Panc1 (cell line): ENCODE results near the gene GUCY2C. TPM values are rescaled to one million over a fixed set of nuclear protein-coding genes. Genes with fewer than 3 reads are reported as not detected.

Experiments
- ATAC-seq: fragments of 200-7000 bp; cut with Tn5 transposase; 2 replicates; pipeline ENCODE4 v1.9.1; 2020; ENCODE audit warnings: mild to moderate bottlenecking, moderate library complexity
- BruUV-seq: library from RNA; stranded (reverse); fragments of 400-500 nt; replicated peaks from 2 replicates; lab custom pipeline; 2021; lab: Mats Ljungman, UMichigan
- CTCF ChIA-PET: fragments of 300-600 bp; sonication (Branson Sonifier 250); formaldehyde crosslinking; loops from one replicate; lab custom pipeline; 2022; ENCODE audit warnings: antibody characterized with exemption; lab: Charles Lee
- POLR2A ChIA-PET: fragments of 300-600 bp; sonication (Branson Sonifier 250); formaldehyde crosslinking; loops from one replicate; lab custom pipeline; 2022; ENCODE audit warnings: antibody characterized with exemption; lab: Charles Lee
- DNase-seq: peaks from one replicate; pipeline ENCODE4 v3.0.0-alpha.2; 2010; ENCODE audit warnings: low read depth, low spot score
- H3K27ac ChIP-seq: 2 replicates; pipeline ENCODE4 v1.5.1; 2011; ENCODE audit warnings: mild to moderate bottlenecking, low read length, inconsistent platforms
- H3K27me3 ChIP-seq: fragments of 200-500 bp; sonication (Bioruptor generic); 2 replicates; pipeline ENCODE4 v1.6.0; 2014; ENCODE audit warnings: low read length, inconsistent platforms; ENCODE audit not compliant: control insufficient read depth, insufficient read depth
- H3K36me3 ChIP-seq: fragments of 200-500 bp; sonication (Bioruptor generic); 2 replicates; pipeline ENCODE4 v1.5.1; 2014; ENCODE audit warnings: inconsistent platforms, mild to moderate bottlenecking, low read length, moderate library complexity; ENCODE audit not compliant: control insufficient read depth, insufficient read depth
- H3K4me1 ChIP-seq: 2 replicates; pipeline ENCODE4 v1.5.1; 2011; ENCODE audit warnings: inconsistent platforms, mild to moderate bottlenecking, low read length, moderate library complexity; ENCODE audit not compliant: control insufficient read depth, insufficient read depth
- H3K4me3 ChIP-seq, 2 experiments: 2 replicates each; pipeline ENCODE4 v1.5.1; 2011 to 2012; ENCODE audit warnings: low read depth in 2 of 2, low read length in 2 of 2, mild to moderate bottlenecking in 2 of 2, inconsistent platforms in 1 of 2, moderate library complexity in 1 of 2
- H3K9me3 ChIP-seq: fragments of 200-500 bp; sonication (Bioruptor generic); 2 replicates; pipeline ENCODE4 v1.5.1; 2014; ENCODE audit warnings: low read depth, mild to moderate bottlenecking, inconsistent platforms, low read length, moderate library complexity; ENCODE audit not compliant: control insufficient read depth, insufficient read depth
- CTCF ChIP-seq: fragments of 450-650 bp; IDR thresholded peaks from 2 replicates; pipeline ENCODE4 v1.5.1; 2017; ENCODE audit warnings: mild to moderate bottlenecking
- POLR2AphosphoS5 ChIP-seq: IDR thresholded peaks from 2 replicates; pipeline ENCODE4 v1.6.1; 2012; ENCODE audit warnings: mild to moderate bottlenecking, low read depth, low read length, moderate library complexity
- REST ChIP-seq, 2 experiments: IDR thresholded peaks; 2 replicates each; pipeline ENCODE4 v1.6.1; 2011 to 2012; ENCODE audit warnings: low read depth in 2 of 2, control low read depth in 1 of 2, low read length in 1 of 2, mild to moderate bottlenecking in 1 of 2, moderate library complexity in 1 of 2; ENCODE audit not compliant: insufficient read depth in 1 of 2
- SIN3A ChIP-seq: IDR thresholded peaks from 2 replicates; pipeline ENCODE4 v1.6.1; 2012; ENCODE audit warnings: low read depth, mild to moderate bottlenecking, low read length, moderate library complexity, borderline replicate concordance; ENCODE audit not compliant: insufficient read depth
- TCF7L2 ChIP-seq: IDR thresholded peaks from 2 replicates; pipeline ENCODE4 v1.6.1; 2011; ENCODE audit warnings: mild to moderate bottlenecking, low read depth, low read length, inconsistent platforms
- in situ Hi-C: cut with HindIII; loops from 2 replicates; pipeline ENCODE4 v1.10.0; 2016; ENCODE audit warnings: low sequenced_read_pairs, low pct_unique_long_range_greater_than_20kb
- intact Hi-C: fragments of 100-400 bp; cut with micrococcal nuclease; formaldehyde crosslinking; loops from one replicate; pipeline ENCODE4 v1.10.0; 2022; ENCODE audit not compliant: unreplicated experiment
- total RNA-seq: library from RNA; stranded (reverse); gene quantifications from one replicate; pipeline ENCODE4 v1.2.1, GENCODE V29; 2021; ENCODE audit not compliant: unreplicated experiment

The GUCY2C gene
- total RNA-seq, 1 experiment from 2014 or later: 0.13 TPM

GRCh38 chr12:14731821-14732220 lies 35.4 kb upstream of the GUCY2C start:
- ChIA-PET POLR2A (no interaction called here), CTCF (no interaction called here)
- ATAC-seq: no peak
- Histone ChIP-seq H3K9me3 (no peaks in the 10 kb centered on the region), H3K4me1 (no peaks in the 10 kb centered on the region), H3K27me3 (no peaks in the 10 kb centered on the region), H3K36me3 (no peaks in the 10 kb centered on the region), H3K4me3 (no peak overlapping the region), H3K27ac (no peak overlapping the region)
- intact Hi-C loops (no loop called here), in situ Hi-C loops (no loop called here)
- TF ChIP-seq SIN3A (no peak), REST (IDR thresholded peaks at IDR 0.05; ENCODE audit: insufficient read depth in 1 of 2, low read depth in 2 of 2, low read length in 1 of 2) (no peak), CTCF (no peak), TCF7L2 (no peak), POLR2AphosphoS5 (no peak)
- no TSS peak for BruUV-seq
- no peak for DNase-seq

GRCh38 chr12:14729586-14729985 lies 33.2 kb upstream of the GUCY2C start:
- Histone ChIP-seq H3K27ac (no peak overlapping the region), H3K4me3 (no peak overlapping the region), H3K9me3 (no peaks in the 10 kb centered on the region), H3K36me3 (no peaks in the 10 kb centered on the region), H3K27me3 (no peaks in the 10 kb centered on the region), H3K4me1 (no peaks in the 10 kb centered on the region)
- in situ Hi-C loops: no loop called here
- no peak for DNase-seq
- ChIA-PET CTCF (no interaction called here), POLR2A (no interaction called here)
- no TSS peak for BruUV-seq
- intact Hi-C loops: loop anchor here (10.0 kb wide), 1 partner anchor 265 kb away; no protein-coding TSS in a partner anchor
- TF ChIP-seq SIN3A: no peak
- TF ChIP-seq TCF7L2: no peak
- no peak for TF ChIP-seq POLR2AphosphoS5
- TF ChIP-seq REST (IDR thresholded peaks at IDR 0.05; ENCODE audit: insufficient read depth in 1 of 2, low read depth in 2 of 2, low read length in 1 of 2): no peak
- no peak for TF ChIP-seq CTCF
- no peak for ATAC-seq
